H1 (cell line): ENCODE data around the gene TWIST1. TPM values are rescaled to one million over a fixed set of nuclear protein-coding genes. Genes with fewer than 3 reads are reported as not detected.

ENCODE experiments used
- HDAC6 ChIP-seq: IDR thresholded peaks from one replicate; pipeline ENCODE4 v1.7.1; 2012; ENCODE audit warnings: low read depth, mild to moderate bottlenecking, inconsistent platforms, low read length, moderate library complexity
- POLR2AphosphoS5 ChIP-seq: IDR thresholded peaks from 2 replicates; pipeline ENCODE4 v1.6.1; 2011; ENCODE audit warnings: low read depth, low read length
- RNF2 ChIP-seq: fragments of 200-900, 300-1000 bp; sonication (generic); IDR thresholded peaks from 2 replicates; pipeline ENCODE4 v1.7.1; 2016; ENCODE audit warnings: borderline replicate concordance, low read depth, mild to moderate bottlenecking, antibody characterized with exemption, low read length; ENCODE audit not compliant: poor library complexity, severe bottlenecking; ENCODE audit errors: missing control alignments
- RXRA ChIP-seq: IDR thresholded peaks from 2 replicates; pipeline ENCODE4 v1.6.1; 2011; ENCODE audit warnings: low read depth, mild to moderate bottlenecking, low read length, moderate library complexity; ENCODE audit not compliant: insufficient read depth
- polyA plus RNA-seq, 7 experiments: library from polyadenylated mRNA; depleted of rRNA in 3 of 7; stranded (reverse) in 5 of 7; unstranded in 2 of 7; fragments of >200 nt in 5 of 7; fragments of 200-250 nt in 2 of 7; gene quantifications; 1 replicate in 5 of 7; 2 replicates in 1 of 7; 4 replicates in 1 of 7; pipeline versions ENCODE4 v1.2.1 to v1.2.3, GENCODE V29; 2011 to 2013; ENCODE audit warnings: missing spikeins in 2 of 7, mixed read lengths in 2 of 7
- total RNA-seq: library from RNA; stranded (reverse); fragmentation: NEBNext Ultra II Directional; extraction: Animal tissue kit (Norgen Biotek cat#: 25700); gene quantifications from 2 replicates; pipeline ENCODE4 v1.2.1, GENCODE V29; 2021
- TF ChIP-seq, protein P1 (sequence below): fragments of 300-600 bp; sonication (generic); IDR thresholded peaks from 2 replicates; pipeline ENCODE4 v1.7.1; 2012; ENCODE audit warnings: low read length, moderate library complexity, mild to moderate bottlenecking, inconsistent platforms; ENCODE audit not compliant: insufficient replicate concordance
- TF ChIP-seq, protein P2 (sequence below): IDR thresholded peaks from 2 replicates; pipeline ENCODE4 v1.6.1; 2012; ENCODE audit warnings: inconsistent platforms

TWIST1 gene
- total and polyA plus RNA-seq, 2 of the 8 experiments (the other 6 are each of a cell fraction or from before 2014, with no cell fraction given): 0.29 to 0.52 TPM

GRCh38 chr7:19106241-19107080 is 11.0 kb downstream of the TWIST1 start (continued):
- TF ChIP-seq, protein P1, sequence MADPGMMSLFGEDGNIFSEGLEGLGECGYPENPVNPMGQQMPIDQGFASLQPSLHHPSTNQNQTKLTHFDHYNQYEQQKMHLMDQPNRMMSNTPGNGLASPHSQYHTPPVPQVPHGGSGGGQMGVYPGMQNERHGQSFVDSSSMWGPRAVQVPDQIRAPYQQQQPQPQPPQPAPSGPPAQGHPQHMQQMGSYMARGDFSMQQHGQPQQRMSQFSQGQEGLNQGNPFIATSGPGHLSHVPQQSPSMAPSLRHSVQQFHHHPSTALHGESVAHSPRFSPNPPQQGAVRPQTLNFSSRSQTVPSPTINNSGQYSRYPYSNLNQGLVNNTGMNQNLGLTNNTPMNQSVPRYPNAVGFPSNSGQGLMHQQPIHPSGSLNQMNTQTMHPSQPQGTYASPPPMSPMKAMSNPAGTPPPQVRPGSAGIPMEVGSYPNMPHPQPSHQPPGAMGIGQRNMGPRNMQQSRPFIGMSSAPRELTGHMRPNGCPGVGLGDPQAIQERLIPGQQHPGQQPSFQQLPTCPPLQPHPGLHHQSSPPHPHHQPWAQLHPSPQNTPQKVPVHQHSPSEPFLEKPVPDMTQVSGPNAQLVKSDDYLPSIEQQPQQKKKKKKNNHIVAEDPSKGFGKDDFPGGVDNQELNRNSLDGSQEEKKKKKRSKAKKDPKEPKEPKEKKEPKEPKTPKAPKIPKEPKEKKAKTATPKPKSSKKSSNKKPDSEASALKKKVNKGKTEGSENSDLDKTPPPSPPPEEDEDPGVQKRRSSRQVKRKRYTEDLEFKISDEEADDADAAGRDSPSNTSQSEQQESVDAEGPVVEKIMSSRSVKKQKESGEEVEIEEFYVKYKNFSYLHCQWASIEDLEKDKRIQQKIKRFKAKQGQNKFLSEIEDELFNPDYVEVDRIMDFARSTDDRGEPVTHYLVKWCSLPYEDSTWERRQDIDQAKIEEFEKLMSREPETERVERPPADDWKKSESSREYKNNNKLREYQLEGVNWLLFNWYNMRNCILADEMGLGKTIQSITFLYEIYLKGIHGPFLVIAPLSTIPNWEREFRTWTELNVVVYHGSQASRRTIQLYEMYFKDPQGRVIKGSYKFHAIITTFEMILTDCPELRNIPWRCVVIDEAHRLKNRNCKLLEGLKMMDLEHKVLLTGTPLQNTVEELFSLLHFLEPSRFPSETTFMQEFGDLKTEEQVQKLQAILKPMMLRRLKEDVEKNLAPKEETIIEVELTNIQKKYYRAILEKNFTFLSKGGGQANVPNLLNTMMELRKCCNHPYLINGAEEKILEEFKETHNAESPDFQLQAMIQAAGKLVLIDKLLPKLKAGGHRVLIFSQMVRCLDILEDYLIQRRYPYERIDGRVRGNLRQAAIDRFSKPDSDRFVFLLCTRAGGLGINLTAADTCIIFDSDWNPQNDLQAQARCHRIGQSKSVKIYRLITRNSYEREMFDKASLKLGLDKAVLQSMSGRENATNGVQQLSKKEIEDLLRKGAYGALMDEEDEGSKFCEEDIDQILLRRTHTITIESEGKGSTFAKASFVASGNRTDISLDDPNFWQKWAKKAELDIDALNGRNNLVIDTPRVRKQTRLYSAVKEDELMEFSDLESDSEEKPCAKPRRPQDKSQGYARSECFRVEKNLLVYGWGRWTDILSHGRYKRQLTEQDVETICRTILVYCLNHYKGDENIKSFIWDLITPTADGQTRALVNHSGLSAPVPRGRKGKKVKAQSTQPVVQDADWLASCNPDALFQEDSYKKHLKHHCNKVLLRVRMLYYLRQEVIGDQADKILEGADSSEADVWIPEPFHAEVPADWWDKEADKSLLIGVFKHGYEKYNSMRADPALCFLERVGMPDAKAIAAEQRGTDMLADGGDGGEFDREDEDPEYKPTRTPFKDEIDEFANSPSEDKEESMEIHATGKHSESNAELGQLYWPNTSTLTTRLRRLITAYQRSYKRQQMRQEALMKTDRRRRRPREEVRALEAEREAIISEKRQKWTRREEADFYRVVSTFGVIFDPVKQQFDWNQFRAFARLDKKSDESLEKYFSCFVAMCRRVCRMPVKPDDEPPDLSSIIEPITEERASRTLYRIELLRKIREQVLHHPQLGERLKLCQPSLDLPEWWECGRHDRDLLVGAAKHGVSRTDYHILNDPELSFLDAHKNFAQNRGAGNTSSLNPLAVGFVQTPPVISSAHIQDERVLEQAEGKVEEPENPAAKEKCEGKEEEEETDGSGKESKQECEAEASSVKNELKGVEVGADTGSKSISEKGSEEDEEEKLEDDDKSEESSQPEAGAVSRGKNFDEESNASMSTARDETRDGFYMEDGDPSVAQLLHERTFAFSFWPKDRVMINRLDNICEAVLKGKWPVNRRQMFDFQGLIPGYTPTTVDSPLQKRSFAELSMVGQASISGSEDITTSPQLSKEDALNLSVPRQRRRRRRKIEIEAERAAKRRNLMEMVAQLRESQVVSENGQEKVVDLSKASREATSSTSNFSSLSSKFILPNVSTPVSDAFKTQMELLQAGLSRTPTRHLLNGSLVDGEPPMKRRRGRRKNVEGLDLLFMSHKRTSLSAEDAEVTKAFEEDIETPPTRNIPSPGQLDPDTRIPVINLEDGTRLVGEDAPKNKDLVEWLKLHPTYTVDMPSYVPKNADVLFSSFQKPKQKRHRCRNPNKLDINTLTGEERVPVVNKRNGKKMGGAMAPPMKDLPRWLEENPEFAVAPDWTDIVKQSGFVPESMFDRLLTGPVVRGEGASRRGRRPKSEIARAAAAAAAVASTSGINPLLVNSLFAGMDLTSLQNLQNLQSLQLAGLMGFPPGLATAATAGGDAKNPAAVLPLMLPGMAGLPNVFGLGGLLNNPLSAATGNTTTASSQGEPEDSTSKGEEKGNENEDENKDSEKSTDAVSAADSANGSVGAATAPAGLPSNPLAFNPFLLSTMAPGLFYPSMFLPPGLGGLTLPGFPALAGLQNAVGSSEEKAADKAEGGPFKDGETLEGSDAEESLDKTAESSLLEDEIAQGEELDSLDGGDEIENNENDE: no peak
- TF ChIP-seq, protein P2, sequence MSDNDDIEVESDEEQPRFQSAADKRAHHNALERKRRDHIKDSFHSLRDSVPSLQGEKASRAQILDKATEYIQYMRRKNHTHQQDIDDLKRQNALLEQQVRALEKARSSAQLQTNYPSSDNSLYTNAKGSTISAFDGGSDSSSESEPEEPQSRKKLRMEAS: no peak
- no peak for TF ChIP-seq HDAC6
- TF ChIP-seq RNF2: peak; percentile 83
- no peak for TF ChIP-seq RXRA
- TF ChIP-seq POLR2AphosphoS5: no peak
